GM18909 (cell line): ENCODE results near the gene KCNQ2.
"Not testable (repeated sequence)": the region's sequence is repeated elsewhere in the genome, so short reads cannot be mapped to it uniquely, and the experiment has no call there.

Experiments used
- ATAC-seq: cut with Tn5 transposase; IDR thresholded peaks from one replicate; pipeline ENCODE4 v1.9.1; 2021; ENCODE audit warnings: mild to moderate bottlenecking; ENCODE audit not compliant: unreplicated experiment, poor library complexity

Gene KCNQ2

GRCh38 chr20:63491635-63492230 lies 19.3 kb upstream of the KCNQ2 start:
- ATAC-seq = no peak

- ATAC-seq = no peak
Measured at GRCh38 chr20:63491078-63491477, 18.6 kb upstream of the KCNQ2 start.

GRCh38 chr20:63490416-63490815 lies 18.0 kb upstream of the KCNQ2 start:
- no peak for ATAC-seq

- ATAC-seq = no peak
Measured at GRCh38 chr20:63488315-63489251, 16.1 kb upstream of the KCNQ2 start.

- no peak for ATAC-seq
Measured at GRCh38 chr20:63487781-63488241, 15.4 kb upstream of the KCNQ2 start.

- ATAC-seq = no peak
Measured at GRCh38 chr20:63487116-63487764, 14.8 kb upstream of the KCNQ2 start.

GRCh38 chr20:63486300-63486855 lies 13.9 kb upstream of the KCNQ2 start:
- no peak for ATAC-seq

GRCh38 chr20:63484651-63485403 lies 12.4 kb upstream of the KCNQ2 start:
- no peak for ATAC-seq

GRCh38 chr20:63484236-63484635 lies 11.8 kb upstream of the KCNQ2 start:
- ATAC-seq = no peak

- no peak for ATAC-seq
Measured at GRCh38 chr20:63483834-63484233, 11.4 kb upstream of the KCNQ2 start.

- no peak for ATAC-seq
Measured at GRCh38 chr20:63482021-63482587, 9.6 kb upstream of the KCNQ2 start.

GRCh38 chr20:63481503-63481902 lies 9.0 kb upstream of the KCNQ2 start:
- no peak for ATAC-seq

GRCh38 chr20:63479695-63480419 lies 7.4 kb upstream of the KCNQ2 start:
- ATAC-seq = not testable (repeated sequence)

- ATAC-seq = no peak
Measured at GRCh38 chr20:63478346-63479302, 6.2 kb upstream of the KCNQ2 start.

GRCh38 chr20:63477944-63478343 lies 5.5 kb upstream of the KCNQ2 start:
- ATAC-seq = no peak

- ATAC-seq = no peak
Measured at GRCh38 chr20:63477061-63477616, 4.7 kb upstream of the KCNQ2 start.

GRCh38 chr20:63475209-63475608 lies 2.8 kb upstream of the KCNQ2 start:
- ATAC-seq = no peak
